T-helper 2 cell treated with Interferon-gamma antibody and Interleukin-4, amounts not matched to agents 5 μg/mL and 100 μg/mL, for 36 hours (primary cell): ENCODE data around the gene C1QL2.

Experiments
- DNase-seq: peaks from one replicate; pipeline ENCODE4 v3.0.0; 2021; ENCODE audit warnings: low spot score
- H3K27ac Mint-ChIP-seq: one replicate; pipeline ENCODE4 v1.8.0; 2021; ENCODE audit warnings: mild to moderate bottlenecking, mixed read lengths
- H3K27me3 Mint-ChIP-seq: one replicate; pipeline ENCODE4 v1.8.0; 2021; ENCODE audit warnings: low read depth, mixed read lengths
- H3K36me3 Mint-ChIP-seq: one replicate; pipeline ENCODE4 v1.8.0; 2021; ENCODE audit warnings: low read depth, mixed read lengths
- H3K4me1 Mint-ChIP-seq: one replicate; pipeline ENCODE4 v1.8.0; 2021; ENCODE audit warnings: low read depth, mixed read lengths
- H3K4me3 Mint-ChIP-seq: one replicate; pipeline ENCODE4 v1.8.0; 2022; ENCODE audit warnings: mild to moderate bottlenecking, moderate library complexity, mixed read lengths
- H3K9me3 Mint-ChIP-seq: one replicate; pipeline ENCODE4 v1.8.0; 2021; ENCODE audit warnings: mixed read lengths

Gene C1QL2

DNA sequence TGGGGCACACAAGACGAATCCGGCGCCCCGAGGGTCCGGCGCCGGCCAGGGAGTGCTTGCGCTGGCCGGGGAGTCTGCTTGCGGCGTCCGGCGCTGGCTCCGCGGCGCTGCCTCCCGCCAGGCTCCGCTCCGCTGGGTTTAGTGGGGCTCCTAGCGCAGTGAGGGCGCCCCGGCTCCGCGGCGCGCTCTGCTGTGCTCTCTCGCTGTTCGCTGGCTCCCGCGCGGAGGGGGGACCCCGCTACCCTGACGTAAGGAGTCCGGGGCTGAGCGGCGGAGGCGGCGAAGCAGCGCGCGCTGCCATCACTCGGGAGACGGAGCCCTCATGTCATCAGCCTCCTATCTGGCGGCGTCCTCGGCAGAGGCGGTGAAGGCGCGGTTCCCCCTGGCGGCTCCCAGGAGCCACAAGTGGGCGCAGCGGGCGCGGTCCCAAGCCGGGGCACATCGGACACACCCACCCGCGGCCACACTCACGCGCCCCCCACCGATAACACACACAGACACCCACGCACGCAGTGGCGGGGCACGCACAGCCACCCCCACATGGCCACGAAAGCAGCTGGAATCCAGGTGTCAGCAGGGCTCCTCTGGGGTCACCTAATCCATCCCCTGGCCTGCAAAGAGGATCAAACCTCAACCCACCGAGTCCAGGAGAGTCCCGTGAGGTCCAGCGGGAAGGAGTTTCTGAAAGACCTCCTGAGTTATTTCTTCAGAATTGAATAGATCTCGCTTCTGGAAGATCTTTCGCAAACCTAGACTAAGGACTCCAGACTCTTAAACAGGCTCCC lies at the start of gene C1QL2:
TSS of gene C1QL2 (minus strand) at position 189 of the 785 bp plus-strand sequence. CDS start 482 bp downstream, outside the sequence.
- no peaks in the 10 kb centered on the region for H3K36me3 Mint-ChIP-seq
- H3K4me1 Mint-ChIP-seq = no peaks in the 10 kb centered on the region
- peaks cover 49% of the 10 kb centered on the region for H3K27me3 Mint-ChIP-seq
- H3K4me3 Mint-ChIP-seq = no peak within 1 kb of the TSS
- H3K27ac Mint-ChIP-seq = no peak within 1 kb of the TSS
- H3K9me3 Mint-ChIP-seq = no peaks in the 10 kb centered on the region
- DNase-seq = no peak

DNA sequence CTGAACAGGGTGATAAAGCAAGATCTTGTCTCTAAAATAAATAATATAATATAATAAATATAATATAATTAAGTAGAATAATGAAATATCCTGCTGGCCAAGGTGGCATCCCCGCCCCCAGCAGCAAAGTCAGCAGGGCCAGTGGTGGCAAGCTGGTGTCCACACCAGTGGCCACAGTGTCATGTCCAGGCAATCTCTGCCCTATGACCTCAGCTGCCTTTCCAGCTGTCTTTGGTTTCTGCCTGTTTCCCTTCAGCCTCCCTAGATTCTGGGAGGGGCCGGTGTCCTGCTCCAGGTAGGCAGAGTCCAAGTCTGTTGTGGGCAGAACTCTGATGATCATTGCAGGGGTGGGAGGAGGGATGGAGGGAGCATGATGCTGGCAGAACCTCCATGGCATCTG lies 48.9 kb upstream of the C1QL2 start:
- H3K36me3 Mint-ChIP-seq = no peaks in the 10 kb centered on the region
- no peaks in the 10 kb centered on the region for H3K4me1 Mint-ChIP-seq
- no peak overlapping the region for H3K4me3 Mint-ChIP-seq
- H3K9me3 Mint-ChIP-seq = no peaks in the 10 kb centered on the region
- H3K27ac Mint-ChIP-seq = no peak overlapping the region
- H3K27me3 Mint-ChIP-seq = peaks cover 3% of the 10 kb centered on the region
- no peak for DNase-seq

DNA sequence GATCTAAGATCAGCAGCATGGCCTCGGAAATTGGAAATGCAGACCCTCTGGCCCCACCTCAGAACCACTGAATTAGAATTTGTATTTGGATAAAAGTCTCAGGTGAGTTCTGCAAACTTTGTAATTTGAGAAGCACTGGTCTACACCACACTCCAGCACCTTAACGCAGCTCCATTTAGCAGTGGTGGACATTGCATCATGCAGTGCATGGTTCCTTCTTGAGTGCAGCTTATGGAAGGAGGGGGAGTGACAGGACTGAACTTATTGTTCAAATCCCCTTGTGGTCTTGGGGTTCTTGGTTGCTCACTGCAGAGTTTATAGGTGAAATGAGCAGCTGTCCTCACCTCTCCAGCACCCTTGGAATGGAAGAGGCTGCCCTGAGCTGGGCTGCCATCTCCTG lies 47.6 kb upstream of the C1QL2 start:
- no peaks in the 10 kb centered on the region for H3K36me3 Mint-ChIP-seq
- no peak overlapping the region for H3K27ac Mint-ChIP-seq
- H3K4me1 Mint-ChIP-seq = no peaks in the 10 kb centered on the region
- H3K27me3 Mint-ChIP-seq = peaks cover 2% of the 10 kb centered on the region
- DNase-seq = no peak
- H3K4me3 Mint-ChIP-seq = no peak overlapping the region
- H3K9me3 Mint-ChIP-seq = no peaks in the 10 kb centered on the region

DNA sequence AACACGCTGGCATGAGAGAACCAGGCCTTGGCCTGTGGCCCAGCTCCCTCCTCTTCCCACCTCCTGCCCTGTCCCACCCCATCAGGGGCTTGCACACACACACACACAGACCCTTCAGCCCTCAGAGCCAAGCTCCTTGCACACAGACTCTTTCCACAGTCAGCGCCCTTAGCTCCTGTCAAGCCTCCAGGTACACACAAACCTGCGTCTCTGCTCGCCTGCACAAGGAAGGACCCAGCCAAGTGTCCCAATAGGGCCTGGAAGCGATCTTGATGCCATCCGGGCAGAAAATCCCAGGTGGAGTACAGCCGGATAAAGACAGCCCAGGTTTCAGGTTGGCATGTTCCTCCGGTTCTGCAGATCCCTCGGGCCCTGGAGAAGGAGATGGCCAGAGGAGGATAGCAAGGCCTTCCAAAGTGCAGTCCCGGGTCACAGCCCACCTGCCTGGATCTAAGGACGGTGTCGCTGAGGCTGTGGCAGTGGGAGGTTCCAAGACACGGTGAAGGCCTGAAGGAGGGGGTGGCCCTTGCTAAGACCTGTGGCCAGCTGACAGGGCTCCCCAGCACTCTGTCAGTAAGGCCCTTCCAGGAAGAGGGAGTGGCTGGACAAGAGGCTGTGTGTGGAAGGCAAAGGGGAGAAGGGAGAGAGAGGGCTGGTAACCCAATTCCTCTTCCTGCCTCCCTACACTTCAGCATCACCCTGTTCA lies 46.6 kb upstream of the C1QL2 start:
- no peaks in the 10 kb centered on the region for H3K36me3 Mint-ChIP-seq
- H3K27ac Mint-ChIP-seq = no peak overlapping the region
- H3K4me1 Mint-ChIP-seq = no peaks in the 10 kb centered on the region
- H3K4me3 Mint-ChIP-seq = no peak overlapping the region
- H3K27me3 Mint-ChIP-seq = no peaks in the 10 kb centered on the region
- no peaks in the 10 kb centered on the region for H3K9me3 Mint-ChIP-seq
- DNase-seq = no peak

DNA sequence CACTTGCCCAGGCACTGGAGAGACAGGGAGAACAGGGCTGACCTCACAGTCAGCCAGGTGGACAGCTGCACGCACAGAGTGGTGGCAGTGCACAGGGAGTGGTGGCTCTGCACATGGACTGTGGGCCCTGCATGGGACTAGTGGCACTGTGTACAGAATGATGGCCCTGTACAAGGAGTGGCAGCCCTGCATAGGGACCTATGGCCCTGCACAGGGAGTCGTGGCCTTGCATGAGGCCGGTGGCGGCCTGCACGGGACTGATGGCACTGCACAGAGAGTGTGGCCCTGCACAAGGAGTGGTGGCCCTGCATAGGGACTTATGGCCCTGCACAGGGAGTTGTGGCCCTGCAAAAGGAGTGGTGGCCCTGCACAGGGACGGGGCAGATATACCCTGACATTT lies 46.0 kb upstream of the C1QL2 start:
- no peaks in the 10 kb centered on the region for H3K9me3 Mint-ChIP-seq

DNA sequence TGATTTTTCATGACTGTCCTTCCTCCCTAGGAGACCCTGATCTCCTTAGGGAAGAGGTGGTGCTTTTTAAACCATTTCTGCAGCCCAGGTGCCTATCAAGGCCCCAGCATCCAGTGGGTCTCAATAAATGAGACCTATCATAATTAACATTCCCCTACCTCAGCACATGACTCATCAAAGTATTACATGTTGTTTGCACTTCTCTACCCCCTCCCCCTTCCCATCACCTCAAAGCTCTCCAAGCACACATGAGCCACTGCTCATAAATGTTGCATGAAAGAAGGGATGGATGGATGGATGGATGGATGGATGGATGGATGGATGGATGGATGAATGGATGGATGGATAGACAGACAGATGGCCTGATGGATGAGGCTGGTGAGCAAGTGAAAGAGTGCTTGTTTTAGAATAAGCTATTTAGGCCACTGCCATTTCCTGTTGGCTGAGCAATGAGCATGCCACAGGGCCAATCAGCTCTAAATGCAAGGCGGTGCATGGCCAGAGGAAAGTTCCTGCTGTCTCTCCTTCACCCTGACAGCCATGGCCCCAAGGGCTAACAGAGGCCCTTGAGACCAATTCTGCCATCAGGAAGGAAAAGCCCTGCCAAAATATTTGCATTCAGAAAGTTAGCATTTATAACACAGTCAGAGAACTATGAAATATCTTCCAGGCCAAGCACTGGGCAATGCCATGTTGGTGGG lies 44.2 kb upstream of the C1QL2 start:
- Mint-ChIP-seq H3K9me3 (no peaks in the 10 kb centered on the region), H3K36me3 (no peaks in the 10 kb centered on the region), H3K27me3 (peaks cover 4% of the 10 kb centered on the region), H3K27ac (no peak overlapping the region), H3K4me3 (no peak overlapping the region), H3K4me1 (no peaks in the 10 kb centered on the region)
- no peak for DNase-seq

More for the DNA sequence above, 46.0 kb upstream of the C1QL2 start:
- H3K27ac Mint-ChIP-seq = no peak overlapping the region
- no peak overlapping the region for H3K4me3 Mint-ChIP-seq
- H3K4me1 Mint-ChIP-seq = no peaks in the 10 kb centered on the region
- no peak for DNase-seq
- no peaks in the 10 kb centered on the region for H3K36me3 Mint-ChIP-seq
- H3K27me3 Mint-ChIP-seq = no peaks in the 10 kb centered on the region

DNA sequence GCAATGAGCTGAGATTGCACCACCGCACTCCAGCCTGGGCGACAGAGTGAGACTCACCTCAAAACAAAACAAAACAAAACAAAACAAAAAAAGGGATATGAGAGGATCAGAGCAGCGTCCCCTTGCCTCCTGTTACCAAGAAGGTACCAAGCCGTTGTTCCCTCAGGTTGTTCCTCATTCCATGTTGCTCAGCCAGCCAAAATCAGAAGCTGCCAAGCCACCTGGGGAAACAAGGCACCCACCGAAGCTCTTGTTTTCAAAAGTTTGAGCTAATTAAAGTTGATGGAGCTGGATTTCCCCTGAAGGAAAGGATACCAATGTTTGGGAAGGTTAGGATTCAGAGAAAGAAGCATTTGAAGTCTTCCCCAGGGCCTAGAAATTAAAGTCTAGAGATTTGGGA lies 43.3 kb upstream of the C1QL2 start:
- Mint-ChIP-seq H3K4me3 (no peak overlapping the region), H3K27me3 (peaks cover 4% of the 10 kb centered on the region)
- no peak for DNase-seq

DNA sequence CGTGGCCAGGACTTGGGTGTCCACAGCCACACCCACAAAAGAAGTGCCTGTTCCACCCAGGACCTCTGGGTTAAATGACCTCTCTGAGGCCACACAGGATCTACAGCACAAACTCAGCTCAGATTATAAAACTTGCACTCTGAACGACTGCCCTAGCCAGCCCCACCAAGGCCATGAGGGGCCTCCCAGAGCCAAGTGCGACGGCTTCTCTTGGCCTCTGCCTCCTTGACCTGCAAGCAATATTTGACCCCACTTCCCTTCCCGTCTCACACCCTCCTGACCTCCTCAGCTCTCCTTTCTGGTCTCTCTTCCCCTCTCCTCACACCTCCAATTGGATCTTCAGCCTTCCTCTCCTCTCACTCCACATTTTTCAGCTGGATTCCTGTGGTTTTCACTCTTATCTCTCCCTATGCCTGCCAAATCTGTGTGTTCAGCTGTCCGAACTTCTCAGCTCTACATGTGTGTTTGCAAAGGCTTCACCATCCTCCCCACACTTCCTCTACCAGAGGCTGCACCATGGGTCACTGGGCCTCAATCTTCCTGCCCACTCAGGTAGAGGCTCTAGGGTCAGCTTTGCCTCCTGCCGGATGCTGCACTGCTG lies 39.8 kb upstream of the C1QL2 start:
- DNase-seq = no peak
- Mint-ChIP-seq H3K27me3 (peaks cover 10% of the 10 kb centered on the region), H3K36me3 (no peaks in the 10 kb centered on the region), H3K4me1 (no peaks in the 10 kb centered on the region), H3K4me3 (no peak overlapping the region), H3K27ac (no peak overlapping the region), H3K9me3 (no peaks in the 10 kb centered on the region)

More for the DNA sequence above, 43.3 kb upstream of the C1QL2 start:
- no peaks in the 10 kb centered on the region for H3K4me1 Mint-ChIP-seq
- H3K9me3 Mint-ChIP-seq = no peaks in the 10 kb centered on the region
- H3K27ac Mint-ChIP-seq = no peak overlapping the region
- H3K36me3 Mint-ChIP-seq = no peaks in the 10 kb centered on the region

DNA sequence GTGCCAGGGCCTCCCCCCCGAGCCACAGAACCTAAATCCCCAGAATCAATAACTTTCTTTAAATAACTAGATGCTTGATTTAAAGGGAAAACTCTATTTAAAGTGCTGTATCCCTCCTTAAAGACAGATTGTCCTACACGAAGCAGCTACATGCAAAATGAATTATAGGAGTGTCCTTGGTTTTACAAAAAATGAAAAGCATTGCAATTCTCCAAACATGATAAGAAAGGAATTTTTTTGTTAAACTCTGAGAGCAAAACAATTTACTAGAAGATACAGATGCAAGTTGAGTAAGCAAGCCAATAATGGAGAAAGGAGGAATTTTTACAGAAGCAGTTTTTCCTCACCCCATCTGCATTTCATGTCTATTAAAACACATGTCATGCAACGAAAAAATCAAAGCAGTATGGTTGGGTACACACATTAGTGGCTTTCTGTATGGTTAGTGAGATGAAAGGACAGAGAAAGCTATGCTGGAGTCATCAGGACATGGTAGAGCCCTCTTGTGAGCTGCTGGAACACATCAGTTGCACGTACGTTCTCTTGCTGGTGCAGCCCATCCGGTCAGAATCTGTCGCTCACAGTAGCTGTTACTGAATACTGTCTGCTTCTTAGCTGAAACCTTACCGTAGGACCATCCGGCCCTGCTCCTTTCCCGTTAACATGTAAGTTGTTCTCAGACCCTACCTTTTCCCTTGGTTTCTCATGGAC lies 39.1 kb upstream of the C1QL2 start:
- Mint-ChIP-seq H3K9me3 (no peaks in the 10 kb centered on the region), H3K36me3 (no peaks in the 10 kb centered on the region), H3K27me3 (peaks cover 10% of the 10 kb centered on the region), H3K4me3 (no peak overlapping the region), H3K4me1 (no peaks in the 10 kb centered on the region), H3K27ac (no peak overlapping the region)
- DNase-seq = no peak

DNA sequence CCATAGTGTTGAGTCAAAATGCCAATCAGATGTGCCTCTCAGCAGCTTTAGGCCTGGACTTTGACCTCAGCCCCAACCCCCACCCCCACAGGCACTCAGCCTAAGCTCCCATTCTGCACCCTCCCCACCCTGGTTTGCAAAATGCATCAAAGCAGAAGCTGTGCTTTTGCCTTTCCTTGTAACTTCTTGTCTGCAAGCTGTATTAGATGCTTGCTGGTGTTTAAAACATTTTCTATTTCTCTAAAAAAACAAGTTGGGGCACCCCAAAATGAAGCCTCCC lies 38.5 kb upstream of the C1QL2 start:
- Mint-ChIP-seq H3K9me3 (no peaks in the 10 kb centered on the region), H3K4me1 (no peaks in the 10 kb centered on the region), H3K4me3 (no peak overlapping the region), H3K27ac (no peak overlapping the region), H3K36me3 (no peaks in the 10 kb centered on the region), H3K27me3 (peaks cover 10% of the 10 kb centered on the region)
- DNase-seq = no peak

DNA sequence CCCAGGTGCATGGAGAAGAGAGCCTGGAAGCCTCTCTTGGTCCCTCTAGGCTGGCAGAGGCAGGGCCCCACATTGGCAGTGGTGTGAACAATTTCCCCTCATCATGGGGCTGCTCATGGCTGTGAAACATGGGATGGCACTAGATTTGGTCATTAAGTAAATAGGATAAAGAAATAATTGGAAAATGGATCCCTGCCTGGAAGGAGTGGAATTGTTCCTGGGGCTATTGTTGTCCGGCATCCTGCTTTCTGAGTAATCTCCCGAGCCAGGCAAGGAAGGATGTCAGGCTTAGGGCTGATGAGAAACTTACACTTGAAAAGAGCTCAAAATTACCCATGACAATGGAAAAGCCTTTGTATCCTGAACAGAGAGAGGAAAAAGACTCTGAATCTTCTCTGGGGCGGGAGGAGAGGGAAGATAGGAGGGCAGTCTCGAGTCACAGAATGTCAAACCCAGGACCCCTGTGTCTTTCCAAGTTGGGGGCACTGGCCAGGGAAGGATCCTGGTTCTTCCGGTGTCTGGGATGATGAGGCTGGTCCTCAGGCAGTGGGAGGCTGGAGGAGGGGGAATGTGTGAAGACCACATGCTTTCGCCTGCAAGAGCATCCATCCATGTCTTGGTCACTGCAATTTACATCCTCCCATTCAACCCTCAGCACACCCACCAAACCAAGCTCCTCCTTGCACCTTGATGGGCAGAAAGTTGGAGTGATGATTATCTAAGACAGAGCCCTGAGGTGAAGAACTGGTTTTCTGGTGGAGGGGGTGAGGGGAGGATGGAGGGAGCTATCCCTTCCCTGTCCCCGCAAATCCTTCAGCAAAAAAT lies 38.0 kb upstream of the C1QL2 start:
- no peak overlapping the region for H3K4me3 Mint-ChIP-seq
- no peaks in the 10 kb centered on the region for H3K36me3 Mint-ChIP-seq
- H3K27ac Mint-ChIP-seq = no peak overlapping the region
- no peaks in the 10 kb centered on the region for H3K9me3 Mint-ChIP-seq
- DNase-seq = no peak
- H3K27me3 Mint-ChIP-seq = peaks cover 10% of the 10 kb centered on the region
- H3K4me1 Mint-ChIP-seq = no peaks in the 10 kb centered on the region

DNA sequence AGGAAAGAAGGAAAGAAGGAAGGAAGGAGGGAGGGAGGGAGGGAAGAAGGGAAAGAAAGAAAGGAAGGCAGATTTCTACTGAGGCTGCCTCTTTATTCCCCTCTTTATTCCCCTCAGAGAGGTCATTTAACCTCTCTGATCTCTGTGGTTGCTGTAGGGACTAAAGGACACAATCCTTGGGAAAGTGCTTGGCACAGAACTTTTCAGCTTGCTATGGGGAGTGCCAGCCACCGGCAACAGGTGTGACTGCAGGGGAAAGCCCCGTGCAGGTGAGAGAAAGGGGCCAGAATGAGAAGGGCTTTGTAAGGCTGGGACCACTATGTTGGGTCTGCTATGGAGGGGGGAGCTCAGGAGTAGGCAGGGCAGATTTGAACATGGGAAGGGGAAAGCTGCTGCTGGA lies 37.3 kb upstream of the C1QL2 start:
- peaks cover 10% of the 10 kb centered on the region for H3K27me3 Mint-ChIP-seq
- DNase-seq = no peak
- H3K27ac Mint-ChIP-seq = no peak overlapping the region
- no peak overlapping the region for H3K4me3 Mint-ChIP-seq
- H3K9me3 Mint-ChIP-seq = no peaks in the 10 kb centered on the region
- no peaks in the 10 kb centered on the region for H3K4me1 Mint-ChIP-seq
- H3K36me3 Mint-ChIP-seq = no peaks in the 10 kb centered on the region

DNA sequence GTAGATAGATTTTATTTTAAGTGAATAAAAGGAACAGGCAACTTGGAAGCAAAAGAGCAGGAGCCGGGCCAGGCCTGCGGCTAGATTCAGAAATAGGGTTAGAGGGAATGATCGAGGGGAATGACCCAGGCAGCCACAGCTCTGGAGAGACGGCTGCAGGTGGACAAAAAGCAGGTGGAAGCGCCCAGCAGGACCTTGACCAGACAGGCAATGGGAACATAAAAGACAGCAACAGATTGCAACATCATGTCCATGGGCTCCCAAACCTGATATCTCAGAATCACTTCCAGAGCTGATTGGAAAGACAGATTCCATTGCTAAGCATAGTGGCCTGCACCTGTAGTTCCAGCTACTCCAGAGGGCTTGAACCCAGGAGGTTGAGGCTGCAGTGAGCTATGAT lies 36.5 kb upstream of the C1QL2 start:
- Mint-ChIP-seq H3K4me1 (no peaks in the 10 kb centered on the region), H3K27me3 (peaks cover 10% of the 10 kb centered on the region), H3K4me3 (no peak overlapping the region), H3K27ac (no peak overlapping the region), H3K36me3 (no peaks in the 10 kb centered on the region), H3K9me3 (no peaks in the 10 kb centered on the region)
- no peak for DNase-seq
